Measurements from ENCODE around the gene MRLN.

The MRLN gene

DNA sequence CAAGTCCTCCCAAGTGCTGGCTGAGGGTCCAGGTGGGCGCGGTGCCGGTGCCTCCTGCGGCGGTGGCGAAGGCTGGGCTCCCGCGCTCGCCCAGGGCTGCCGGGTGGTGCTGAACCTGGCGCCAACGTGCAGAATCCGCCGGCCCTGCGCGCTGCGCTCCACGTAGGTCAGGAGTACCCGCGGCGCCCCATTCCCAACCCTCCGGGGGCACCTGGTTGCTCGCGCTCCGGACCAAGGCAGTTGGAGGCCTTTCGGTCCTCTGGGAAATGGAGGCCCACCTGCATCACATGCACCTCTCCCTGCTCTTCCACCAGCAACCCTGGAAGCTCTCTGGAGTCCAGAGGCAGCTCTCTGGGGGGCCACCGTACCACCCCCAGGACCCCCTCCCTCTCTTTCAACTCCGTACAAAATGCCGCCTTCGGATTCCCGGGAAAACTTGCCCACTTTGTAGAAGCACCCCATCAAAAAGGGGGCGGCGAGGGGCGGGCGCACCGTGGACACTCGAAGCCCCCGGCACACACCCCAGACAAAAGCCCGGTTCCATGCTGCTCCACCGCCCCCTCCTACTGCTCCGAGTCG lies 44.4 kb downstream of the MRLN start:
- peak overlapping the region; percentile 52 for H3K27ac ChIP-seq
- TF ChIP-seq, protein P1, sequence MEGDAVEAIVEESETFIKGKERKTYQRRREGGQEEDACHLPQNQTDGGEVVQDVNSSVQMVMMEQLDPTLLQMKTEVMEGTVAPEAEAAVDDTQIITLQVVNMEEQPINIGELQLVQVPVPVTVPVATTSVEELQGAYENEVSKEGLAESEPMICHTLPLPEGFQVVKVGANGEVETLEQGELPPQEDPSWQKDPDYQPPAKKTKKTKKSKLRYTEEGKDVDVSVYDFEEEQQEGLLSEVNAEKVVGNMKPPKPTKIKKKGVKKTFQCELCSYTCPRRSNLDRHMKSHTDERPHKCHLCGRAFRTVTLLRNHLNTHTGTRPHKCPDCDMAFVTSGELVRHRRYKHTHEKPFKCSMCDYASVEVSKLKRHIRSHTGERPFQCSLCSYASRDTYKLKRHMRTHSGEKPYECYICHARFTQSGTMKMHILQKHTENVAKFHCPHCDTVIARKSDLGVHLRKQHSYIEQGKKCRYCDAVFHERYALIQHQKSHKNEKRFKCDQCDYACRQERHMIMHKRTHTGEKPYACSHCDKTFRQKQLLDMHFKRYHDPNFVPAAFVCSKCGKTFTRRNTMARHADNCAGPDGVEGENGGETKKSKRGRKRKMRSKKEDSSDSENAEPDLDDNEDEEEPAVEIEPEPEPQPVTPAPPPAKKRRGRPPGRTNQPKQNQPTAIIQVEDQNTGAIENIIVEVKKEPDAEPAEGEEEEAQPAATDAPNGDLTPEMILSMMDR (conservative IDR thresholded peaks at IDR 0.05), result no peak

DNA sequence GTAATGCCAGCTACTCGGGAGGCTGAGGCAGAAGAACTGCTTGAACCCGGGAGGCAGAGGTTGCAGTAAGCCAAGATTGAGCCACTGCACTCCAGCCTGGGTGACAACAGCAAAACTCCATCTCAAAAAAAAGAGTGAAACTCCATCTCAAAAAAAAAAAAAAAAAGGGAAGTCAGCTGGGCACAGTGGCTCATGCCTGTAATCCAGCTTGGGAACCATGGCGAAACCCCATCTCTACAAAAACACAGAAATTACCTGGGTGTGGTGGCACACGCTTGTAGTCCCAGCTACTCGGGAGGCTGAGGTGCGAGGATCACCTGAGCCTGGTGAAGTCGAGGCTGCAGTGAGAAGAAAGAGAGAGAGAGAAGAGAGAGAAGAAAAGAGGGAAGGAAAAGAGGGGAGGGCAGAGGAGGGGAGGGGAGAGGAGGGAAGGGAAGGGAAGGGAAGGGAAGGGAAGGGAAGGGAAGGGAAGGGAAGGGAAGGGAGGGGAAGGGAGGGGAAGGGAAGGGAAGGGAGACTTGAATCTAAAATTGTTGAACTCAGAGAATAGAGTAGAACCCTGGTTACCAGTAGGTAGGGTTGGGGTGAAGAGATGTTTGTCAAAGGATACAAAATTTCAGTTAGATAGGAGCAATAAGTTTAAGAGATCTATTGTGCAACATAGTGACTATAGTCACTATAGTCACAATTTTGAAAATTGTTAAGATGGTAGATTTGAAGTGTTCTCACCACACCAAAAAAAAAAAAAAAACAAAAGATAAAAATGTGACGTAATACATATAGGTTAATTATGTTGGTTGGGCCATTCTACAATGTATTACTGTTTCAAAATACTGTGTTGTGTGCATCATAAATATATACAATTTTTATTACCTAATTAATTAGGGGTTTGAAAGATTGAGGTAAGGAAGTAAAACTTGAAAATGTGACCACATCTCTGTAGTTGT lies 46.1 kb downstream of the MRLN start:
- TF ChIP-seq, protein P1 (conservative IDR thresholded peaks at IDR 0.05), result no peak
- H3K27ac ChIP-seq, result no peak overlapping the region

DNA sequence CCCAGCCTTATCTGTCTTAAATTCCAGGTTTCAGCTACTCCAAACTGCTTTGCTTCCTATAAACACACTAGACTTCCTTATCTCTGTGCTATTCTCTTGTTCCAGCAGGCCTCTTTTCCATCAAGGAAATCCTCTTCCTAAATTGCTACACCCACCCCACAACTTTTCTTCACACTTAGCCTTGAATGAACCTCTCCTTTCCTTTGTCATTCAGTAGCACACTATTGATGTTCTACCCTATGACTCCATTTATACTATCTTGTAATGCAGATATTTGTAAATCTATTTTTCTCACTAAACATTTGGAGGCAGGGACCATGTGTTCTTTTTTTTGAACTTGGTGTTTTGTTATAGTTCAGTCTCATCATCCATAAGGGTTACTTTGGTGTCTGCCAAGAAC lies 47.3 kb downstream of the MRLN start:
- H3K27ac ChIP-seq, result no peak overlapping the region
- TF ChIP-seq, protein P1 (conservative IDR thresholded peaks at IDR 0.05), result no peak

DNA sequence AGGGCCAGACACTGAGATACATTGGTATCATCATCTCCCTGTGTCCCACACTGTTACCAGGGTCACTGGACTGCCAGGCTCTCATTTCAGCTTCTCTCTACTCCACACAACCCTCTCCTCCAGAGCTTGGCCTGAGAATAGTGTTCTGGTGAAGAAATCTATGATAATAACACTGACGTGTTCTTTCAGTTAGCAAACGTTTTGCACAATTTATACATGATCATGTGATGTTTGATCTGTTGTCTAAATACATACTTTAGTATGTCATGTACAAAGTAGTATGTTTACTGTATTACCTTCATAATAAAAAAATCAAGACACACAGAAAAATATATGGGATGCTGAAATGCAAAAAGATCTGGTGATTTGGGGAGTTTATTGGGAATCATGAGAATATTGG lies 48.6 kb downstream of the MRLN start:
- H3K27ac ChIP-seq, result peak overlapping the region; percentile 5; the same call in 1 of the 2 replicates
- TF ChIP-seq, protein P1 (conservative IDR thresholded peaks at IDR 0.05), result no peak

DNA sequence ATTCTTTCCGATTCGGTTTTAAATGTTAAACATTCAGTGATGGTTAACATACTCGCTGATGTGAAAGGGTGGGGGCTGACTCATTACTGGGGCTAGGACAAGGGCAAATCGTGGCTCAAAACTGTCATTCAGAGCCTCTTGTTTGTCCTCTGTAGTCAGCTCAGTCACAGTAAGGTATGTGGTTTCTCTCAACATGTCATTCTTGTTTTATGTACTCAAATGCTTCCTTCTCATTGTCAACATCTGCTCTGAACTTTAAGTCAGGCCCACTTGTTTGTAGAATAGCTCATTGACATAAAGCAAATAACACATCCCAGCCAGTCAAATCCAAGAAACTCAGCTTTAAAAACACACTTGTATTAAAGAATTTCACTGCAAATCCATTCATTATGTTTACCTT lies 50.9 kb downstream of the MRLN start:
- TF ChIP-seq, protein P1 (conservative IDR thresholded peaks at IDR 0.05), result no peak
- H3K27ac ChIP-seq, result no peak overlapping the region; the same call in 1 of the 2 replicates

DNA sequence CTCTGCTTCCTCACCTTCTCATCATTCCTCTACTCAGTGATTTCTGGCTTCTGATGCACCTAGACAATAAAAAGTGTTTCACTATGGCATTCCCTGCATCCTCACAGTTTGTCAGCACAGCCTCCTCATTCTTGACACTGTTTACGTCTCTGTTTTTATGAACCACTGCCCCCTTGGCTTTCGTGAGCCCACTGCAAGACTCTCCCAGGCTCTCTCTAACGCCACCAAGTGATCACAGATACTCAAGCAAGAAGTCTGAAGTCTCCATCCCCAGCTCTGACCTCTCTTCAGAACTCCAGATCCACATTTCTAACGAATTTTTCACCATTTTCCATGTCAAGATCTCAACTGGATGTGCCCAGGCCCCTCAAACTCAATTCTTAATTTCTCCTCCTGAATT lies 52.5 kb downstream of the MRLN start:
- no peak overlapping the region for H3K27ac ChIP-seq
- TF ChIP-seq, protein P1 (conservative IDR thresholded peaks at IDR 0.05), result no peak

DNA sequence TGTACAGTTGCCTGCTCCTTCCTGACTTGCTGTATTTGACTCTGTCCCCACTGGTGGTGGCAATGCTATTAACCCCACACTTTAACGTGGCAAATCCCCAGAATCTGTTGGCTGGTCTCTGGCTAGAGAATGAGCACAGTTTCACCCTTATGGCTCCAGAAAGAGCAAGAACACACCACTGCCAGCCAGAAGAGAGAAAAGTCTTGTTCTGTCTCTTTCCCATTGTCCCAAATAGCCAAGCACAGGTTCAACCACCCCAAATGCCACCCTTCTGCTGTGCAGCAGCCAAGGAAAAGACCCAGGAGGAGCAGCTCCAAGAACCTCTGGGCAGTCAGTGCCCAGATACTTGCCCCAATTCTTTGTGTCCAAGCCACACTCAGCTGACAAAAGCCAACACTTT lies 54.9 kb downstream of the MRLN start:
- TF ChIP-seq, protein P1 (conservative IDR thresholded peaks at IDR 0.05), result no peak
- H3K27ac ChIP-seq, result no peak overlapping the region

All from VCaP (cell line).